Fibroblast of skin of abdomen (primary cell): Measurements from ENCODE around the gene CASK.
A peak's percentile ranks its signal among the peaks of the same experiment; 100 is the strongest.

Source experiments
- DNase-seq: peaks from one replicate; pipeline ENCODE4 v3.0.0-alpha.2; 2013

The CASK gene

DNA sequence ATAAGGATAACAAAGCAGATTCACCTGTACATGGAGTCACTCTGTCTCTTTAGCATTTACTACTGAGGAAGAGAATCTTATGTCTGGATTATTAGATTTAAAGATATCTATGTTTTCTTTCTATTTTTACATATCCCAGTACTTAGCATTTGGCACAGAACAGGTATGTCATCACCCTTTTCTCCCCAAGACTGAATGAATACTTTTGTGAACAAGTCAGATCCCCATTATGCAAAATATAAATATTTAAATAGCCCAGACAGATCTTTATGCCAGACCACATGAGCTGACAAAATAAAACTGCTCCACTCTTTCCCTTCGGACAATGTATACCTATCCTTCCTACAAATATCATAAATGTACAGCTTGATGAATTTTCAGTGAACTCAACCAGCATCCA is 94.5 kb downstream of the CASK start:
- DNase-seq = peak; percentile 35

- peak; percentile 77 for DNase-seq
Measured at GRCh38 chrX:41827886-41828285, 95.5 kb downstream of the CASK start.

DNA sequence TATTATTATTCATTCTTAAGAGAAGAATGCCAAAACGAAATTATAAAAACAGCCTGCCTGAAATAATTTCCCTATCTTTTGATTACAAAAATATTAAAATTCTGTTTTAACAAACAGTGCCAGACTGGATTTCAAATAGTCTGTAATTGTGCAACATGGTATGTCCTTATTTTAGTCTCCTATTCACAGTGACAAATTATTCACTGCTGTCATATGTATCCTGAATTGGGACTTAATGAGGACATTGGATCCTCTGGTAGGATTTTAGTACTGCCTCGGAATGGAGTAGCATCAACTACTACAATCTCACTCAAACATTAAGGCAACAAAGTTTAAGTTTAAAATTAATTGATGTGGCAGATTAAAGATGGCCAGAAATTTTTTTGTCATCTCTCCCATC is 97.6 kb downstream of the CASK start:
- DNase-seq = no peak

GRCh38 chrX:41824551-41824950 is 98.8 kb downstream of the CASK start:
- DNase-seq = peak; percentile 66

GRCh38 chrX:41823402-41823801 is 100.0 kb downstream of the CASK start:
- no peak for DNase-seq

GRCh38 chrX:41822892-41823291 is 100.5 kb downstream of the CASK start:
- DNase-seq = no peak

DNA sequence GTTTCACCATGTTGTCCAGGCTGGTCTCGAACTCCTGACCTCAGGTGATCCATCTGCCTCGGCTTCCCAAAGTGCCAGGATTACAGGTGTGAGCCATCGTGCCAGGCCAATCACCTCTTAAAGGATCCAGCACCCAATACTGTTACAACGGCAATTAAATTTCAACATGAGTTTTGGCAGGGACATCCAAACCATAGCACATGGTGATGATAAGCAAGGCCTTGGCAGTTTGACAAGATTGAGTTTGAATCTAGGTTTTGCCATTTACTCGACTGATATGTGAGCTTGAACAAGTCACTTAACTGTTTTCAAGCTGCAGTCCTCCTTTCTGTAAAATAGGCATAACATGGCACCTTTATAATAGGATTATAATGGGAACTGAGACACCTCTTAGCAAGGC is 115.3 kb downstream of the CASK start:
- DNase-seq = no peak

- DNase-seq = no peak
Measured at GRCh38 chrX:41802958-41803357, 120.4 kb downstream of the CASK start.

GRCh38 chrX:41799661-41800060 is 123.7 kb downstream of the CASK start:
- no peak for DNase-seq

DNA sequence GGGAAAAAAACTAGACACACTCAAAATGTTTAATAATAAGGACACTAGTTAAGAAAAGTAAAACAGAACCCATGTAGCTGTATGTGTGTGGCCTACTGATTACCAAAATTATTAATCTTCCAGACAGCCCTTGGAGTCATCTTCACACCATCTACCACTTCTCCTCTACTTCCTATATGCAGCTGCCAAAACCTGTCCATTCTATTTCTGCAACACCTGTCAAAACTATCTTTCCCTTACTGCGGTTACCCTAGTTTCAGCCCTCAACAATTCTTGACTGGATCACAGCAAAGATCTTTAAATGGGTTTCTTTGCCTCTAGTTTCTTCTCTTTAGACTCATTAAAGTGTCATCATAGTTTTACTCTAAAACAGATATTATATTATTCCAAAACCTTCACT is 126.8 kb downstream of the CASK start:
- DNase-seq = no peak

GRCh38 chrX:41796046-41796445 is 127.3 kb downstream of the CASK start:
- no peak for DNase-seq

GRCh38 chrX:41789374-41789773 is 134.0 kb downstream of the CASK start:
- DNase-seq = no peak

- peak; percentile 12 for DNase-seq
Measured at GRCh38 chrX:41785685-41786084, 137.7 kb downstream of the CASK start.

- DNase-seq = peak; percentile 18
Measured at GRCh38 chrX:41781500-41781899, 141.9 kb downstream of the CASK start.

GRCh38 chrX:41779941-41780340 is 143.4 kb downstream of the CASK start:
- no peak for DNase-seq

DNA sequence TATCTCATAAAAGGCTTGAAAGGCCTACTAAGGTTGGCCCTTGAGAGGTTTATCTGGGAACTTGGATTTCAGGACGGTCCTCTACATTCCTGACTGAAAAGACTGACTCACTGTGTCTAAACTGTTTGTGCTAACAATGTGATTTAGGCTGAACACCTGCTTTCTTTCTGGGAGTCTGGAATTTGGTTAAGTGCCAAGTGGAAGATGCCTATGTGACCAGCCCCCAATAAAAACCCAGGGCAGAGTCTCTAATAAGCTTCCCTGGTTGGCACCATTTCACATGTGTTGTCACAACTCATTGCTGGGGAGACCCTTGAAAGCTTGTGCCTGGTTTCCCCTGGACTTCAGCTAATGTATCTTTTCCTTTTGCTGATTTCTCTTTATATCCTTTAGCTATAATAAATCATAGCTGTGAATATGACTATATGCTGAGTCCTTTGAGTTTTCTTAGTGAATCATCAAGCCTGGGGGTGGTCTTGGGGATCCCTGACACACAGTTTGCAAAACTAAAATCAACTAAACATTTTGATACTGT is 144.3 kb downstream of the CASK start:
- peak; percentile 62 for DNase-seq

DNA sequence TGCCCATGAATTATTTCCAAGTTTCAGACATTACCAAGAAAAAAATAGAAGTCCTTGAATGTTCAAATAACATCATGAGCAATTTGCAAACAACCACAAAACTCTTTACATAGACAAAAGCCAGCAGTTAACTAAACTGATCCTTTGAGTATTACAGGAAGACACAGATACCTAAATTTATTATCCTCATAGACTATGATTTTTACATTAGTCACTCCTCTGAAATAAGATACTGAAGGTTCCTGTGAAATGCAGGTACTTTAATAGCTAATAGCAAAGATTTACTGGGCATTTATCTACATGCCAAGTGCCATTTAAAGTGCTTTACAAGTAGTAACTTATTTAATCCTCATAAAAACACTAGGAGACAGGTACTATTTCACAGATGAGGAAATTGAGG is 161.7 kb downstream of the CASK start:
- DNase-seq = no peak

DNA sequence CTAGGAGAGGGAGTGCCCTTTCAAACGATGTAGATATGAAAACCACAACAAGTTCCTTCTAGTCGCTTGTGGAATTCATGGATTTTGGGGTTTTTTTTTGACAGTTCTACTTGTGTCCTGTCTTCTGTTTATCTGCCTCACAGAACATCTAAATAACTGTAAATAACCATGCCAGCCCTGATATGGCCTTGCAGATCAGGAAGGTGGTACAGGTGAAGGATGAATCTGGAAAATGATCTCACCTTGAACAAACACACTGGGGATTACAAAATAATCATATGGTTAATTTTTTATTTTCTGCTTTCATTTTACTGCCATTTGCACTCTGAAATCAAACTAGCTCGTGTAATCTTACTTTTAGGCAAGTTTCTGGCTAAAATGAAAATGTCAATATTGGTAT is 162.2 kb downstream of the CASK start:
- DNase-seq = no peak

DNA sequence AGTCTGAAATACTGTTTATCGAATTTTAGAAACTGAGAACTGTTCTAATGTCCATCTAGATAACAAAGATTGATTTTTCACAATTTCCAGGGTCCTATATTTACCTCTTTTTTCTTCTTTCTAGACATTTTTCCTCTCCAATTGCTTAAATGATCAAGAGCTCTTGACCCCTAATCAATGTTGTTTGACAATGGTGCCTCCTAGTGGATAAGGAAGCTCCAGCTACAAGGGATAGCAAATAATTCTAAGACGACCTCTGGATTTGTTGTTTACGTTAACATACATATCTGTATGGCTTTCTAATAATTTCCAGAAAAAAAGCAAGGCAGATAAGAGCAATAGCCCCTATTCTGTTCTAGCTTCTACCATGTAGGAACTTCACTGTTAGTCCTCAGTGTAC is 163.5 kb downstream of the CASK start:
- DNase-seq = peak; percentile 12

GRCh38 chrX:41758401-41758800 is 165.0 kb downstream of the CASK start:
- DNase-seq = no peak

- DNase-seq = no peak
Measured at GRCh38 chrX:41750716-41751115, 172.6 kb downstream of the CASK start.

GRCh38 chrX:41739871-41740270 is 183.5 kb downstream of the CASK start:
- DNase-seq = no peak

- DNase-seq = no peak
Measured at GRCh38 chrX:41737065-41737464, 186.3 kb downstream of the CASK start.

- peak; percentile 0 for DNase-seq
Measured at GRCh38 chrX:41734530-41734929, 188.8 kb downstream of the CASK start.

DNA sequence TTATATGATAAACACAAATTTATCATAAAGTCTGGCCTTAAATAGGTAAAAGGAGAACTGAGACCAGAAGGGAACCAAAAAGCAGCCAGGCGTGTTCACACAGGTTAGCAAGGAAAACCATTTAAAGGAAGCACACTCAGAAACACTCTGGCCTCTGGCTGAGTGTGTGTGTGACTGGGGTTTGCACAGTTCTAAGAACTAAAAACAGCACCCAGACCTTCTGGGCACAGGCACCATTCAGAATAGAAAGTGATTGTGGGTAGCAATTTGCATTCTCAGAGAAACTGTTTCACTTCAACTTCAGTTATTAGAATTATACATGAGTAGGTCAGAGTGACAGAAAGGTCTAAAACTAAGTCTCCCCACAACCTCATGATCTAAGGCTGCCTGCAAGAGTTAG is 189.4 kb downstream of the CASK start:
- DNase-seq = no peak

DNA sequence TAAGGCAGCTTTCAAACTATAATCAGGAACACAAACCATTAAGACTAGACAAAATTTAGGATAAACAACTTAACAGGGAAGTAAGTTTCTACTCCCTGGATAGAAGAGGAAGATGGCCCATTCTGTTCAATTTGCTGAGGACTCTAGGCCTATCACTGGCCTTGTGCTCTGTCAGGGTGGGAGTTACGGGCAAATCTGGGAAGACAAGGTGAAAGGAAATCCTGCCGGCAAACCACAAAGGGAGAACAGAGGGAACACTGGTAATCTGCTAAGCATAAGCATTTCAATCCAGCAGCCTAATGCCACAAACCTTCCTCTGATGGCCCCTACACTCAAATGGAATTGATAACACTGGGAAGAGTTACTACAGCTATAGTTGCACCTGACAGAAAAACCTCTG is 191.1 kb downstream of the CASK start:
- DNase-seq = no peak
